ENCODE measurements around the gene MTHFD2.
A peak's percentile ranks its signal among the peaks of the same experiment; 100 is the strongest.

Gene MTHFD2

DNA sequence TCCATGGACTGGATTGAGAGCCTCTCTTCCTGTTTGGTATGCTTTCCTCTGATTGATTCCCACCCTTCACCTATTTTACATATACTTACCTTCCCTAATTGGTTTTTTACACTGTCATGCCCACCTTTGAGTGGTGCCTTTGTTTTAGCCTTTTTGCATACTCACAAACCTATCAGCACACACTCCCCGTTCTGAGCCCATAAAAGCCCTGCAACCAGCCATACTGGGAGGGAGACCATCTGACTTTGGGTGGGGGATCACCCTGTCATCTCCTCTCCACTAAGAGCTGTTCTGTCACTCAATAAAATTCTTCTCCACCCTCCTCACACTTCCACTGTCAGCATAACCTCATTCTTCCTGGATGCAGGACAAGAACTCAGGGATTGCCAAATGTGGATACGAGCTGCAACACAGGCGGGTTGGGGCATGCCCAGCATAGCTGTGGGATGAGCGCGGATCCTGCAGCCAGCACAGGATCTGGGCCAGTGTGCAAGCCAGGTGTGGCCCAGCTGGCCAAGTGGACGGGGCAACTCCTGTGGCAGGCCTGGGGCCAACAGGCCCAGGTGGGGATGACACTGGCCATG lies 10.3 kb upstream of the MTHFD2 start:
- peaks cover 70% of the 10 kb centered on the region for H3K4me1 ChIP-seq (ENCODE audit: control insufficient read depth, low read length)
- TF ChIP-seq, protein P1, sequence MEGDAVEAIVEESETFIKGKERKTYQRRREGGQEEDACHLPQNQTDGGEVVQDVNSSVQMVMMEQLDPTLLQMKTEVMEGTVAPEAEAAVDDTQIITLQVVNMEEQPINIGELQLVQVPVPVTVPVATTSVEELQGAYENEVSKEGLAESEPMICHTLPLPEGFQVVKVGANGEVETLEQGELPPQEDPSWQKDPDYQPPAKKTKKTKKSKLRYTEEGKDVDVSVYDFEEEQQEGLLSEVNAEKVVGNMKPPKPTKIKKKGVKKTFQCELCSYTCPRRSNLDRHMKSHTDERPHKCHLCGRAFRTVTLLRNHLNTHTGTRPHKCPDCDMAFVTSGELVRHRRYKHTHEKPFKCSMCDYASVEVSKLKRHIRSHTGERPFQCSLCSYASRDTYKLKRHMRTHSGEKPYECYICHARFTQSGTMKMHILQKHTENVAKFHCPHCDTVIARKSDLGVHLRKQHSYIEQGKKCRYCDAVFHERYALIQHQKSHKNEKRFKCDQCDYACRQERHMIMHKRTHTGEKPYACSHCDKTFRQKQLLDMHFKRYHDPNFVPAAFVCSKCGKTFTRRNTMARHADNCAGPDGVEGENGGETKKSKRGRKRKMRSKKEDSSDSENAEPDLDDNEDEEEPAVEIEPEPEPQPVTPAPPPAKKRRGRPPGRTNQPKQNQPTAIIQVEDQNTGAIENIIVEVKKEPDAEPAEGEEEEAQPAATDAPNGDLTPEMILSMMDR (IDR thresholded peaks at IDR 0.05; ENCODE audit: low read depth, low read length, poor library complexity, severe bottlenecking): no peak
- no peak for TF ChIP-seq EZH2phosphoT487 (IDR thresholded peaks at IDR 0.05; ENCODE audit: borderline replicate concordance, low read length)
- H3K27ac ChIP-seq (ENCODE audit: low read depth, low read length): no peak overlapping the region

DNA sequence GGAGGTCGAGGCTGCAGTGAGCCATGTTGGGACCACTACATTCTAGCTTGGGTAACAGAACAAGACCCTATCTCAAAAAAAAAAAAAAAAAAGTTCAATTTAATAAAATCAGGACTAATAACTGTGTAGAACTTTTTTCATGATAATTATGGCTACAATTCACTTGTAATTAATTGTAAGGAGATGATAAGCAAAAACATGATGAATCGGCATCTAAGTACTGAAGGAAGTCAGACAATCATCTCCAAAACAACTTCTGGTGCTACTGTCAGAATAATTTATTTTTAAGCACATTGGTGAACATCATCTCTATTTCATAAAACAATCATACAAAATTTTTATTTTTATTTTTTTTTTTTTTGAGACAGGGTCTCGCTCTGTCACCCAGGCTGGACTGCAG lies 9.7 kb upstream of the MTHFD2 start:
- Histone ChIP-seq H4K20me1 (ENCODE audit: control insufficient read depth, insufficient read depth, low read depth, low read length) (no peaks in the 10 kb centered on the region), H3K79me2 (ENCODE audit: control insufficient read depth, low read length) (no peaks in the 10 kb centered on the region), H3F3A (ENCODE audit: control insufficient read depth, insufficient read depth) (peaks cover 21% of the 10 kb centered on the region), H3K9me3 (ENCODE audit: control insufficient read depth, insufficient read depth, low read length) (no peaks in the 10 kb centered on the region), H3K4me2 (ENCODE audit: low read length) (no peak overlapping the region), H3K4me3 (ENCODE audit: low read length) (no peak overlapping the region), H3K27ac (ENCODE audit: low read depth, low read length) (no peak overlapping the region), H3K9me2 (replicated peaks; ENCODE audit: control insufficient read depth, low read length) (no peaks in the 10 kb centered on the region), H3K36me3 (ENCODE audit: control insufficient read depth, low read length) (no peaks in the 10 kb centered on the region), H3K27me3 (ENCODE audit: control insufficient read depth, low read length) (no peaks in the 10 kb centered on the region), H3K4me1 (ENCODE audit: control insufficient read depth, low read length) (peaks cover 66% of the 10 kb centered on the region)
- no peak for TF ChIP-seq EZH2phosphoT487 (IDR thresholded peaks at IDR 0.05; ENCODE audit: borderline replicate concordance, low read length)
- TF ChIP-seq, protein P1 (IDR thresholded peaks at IDR 0.05; ENCODE audit: low read depth, low read length, poor library complexity, severe bottlenecking): no peak

More for the DNA sequence above, 10.3 kb upstream of the MTHFD2 start:
- no peaks in the 10 kb centered on the region for H3K27me3 ChIP-seq (ENCODE audit: control insufficient read depth, low read length)
- no peaks in the 10 kb centered on the region for H3K79me2 ChIP-seq (ENCODE audit: control insufficient read depth, low read length)
- H3K9me3 ChIP-seq (ENCODE audit: control insufficient read depth, insufficient read depth, low read length): no peaks in the 10 kb centered on the region
- H3K4me3 ChIP-seq (ENCODE audit: low read length): no peak overlapping the region; the same call in 1 of the 2 replicates
- H4K20me1 ChIP-seq (ENCODE audit: control insufficient read depth, insufficient read depth, low read depth, low read length): no peaks in the 10 kb centered on the region
- H3K36me3 ChIP-seq (ENCODE audit: control insufficient read depth, low read length): no peaks in the 10 kb centered on the region
- H3K9me2 ChIP-seq (replicated peaks; ENCODE audit: control insufficient read depth, low read length): no peaks in the 10 kb centered on the region
- peaks cover 24% of the 10 kb centered on the region for H3F3A ChIP-seq (ENCODE audit: control insufficient read depth, insufficient read depth)
- H3K4me2 ChIP-seq (ENCODE audit: low read length): no peak overlapping the region

DNA sequence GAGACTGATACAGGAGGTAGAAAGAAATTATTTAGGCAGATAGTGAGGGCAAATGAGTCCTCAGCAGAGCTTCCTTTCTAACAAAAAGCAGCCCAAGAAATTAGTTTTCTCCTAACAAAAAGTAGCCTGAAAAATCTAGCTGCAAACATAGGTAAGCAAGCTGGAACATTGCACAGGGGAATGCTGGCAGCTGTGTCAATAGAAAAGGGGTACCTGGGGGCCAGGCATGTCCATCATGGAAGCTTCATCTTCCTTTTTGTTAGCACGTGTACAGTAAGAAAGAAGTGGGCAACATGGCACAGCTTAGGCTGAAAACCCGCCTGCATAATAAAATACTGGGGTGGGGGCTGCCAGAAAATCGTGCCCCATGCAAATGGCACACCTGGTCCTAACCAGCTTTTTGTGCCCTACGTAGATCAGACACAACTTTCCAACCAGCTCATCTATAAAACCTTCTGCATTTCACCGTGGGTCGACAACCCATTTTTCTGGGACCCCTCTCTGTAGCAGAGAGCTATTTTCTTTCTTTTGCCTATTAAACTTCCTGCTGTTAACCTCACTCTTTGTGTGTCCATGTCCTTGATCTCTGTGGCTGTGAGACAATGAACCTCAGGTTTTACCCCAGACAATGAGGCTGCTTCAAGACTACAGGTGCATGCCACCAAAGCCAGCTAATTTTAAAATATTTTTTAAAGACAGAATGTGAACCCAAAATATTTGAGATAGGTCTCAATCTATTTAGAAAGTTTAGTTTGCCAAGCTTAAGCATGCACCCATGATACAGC lies 6.6 kb upstream of the MTHFD2 start:
- Histone ChIP-seq H3K27me3 (ENCODE audit: control insufficient read depth, low read length) (no peaks in the 10 kb centered on the region), H3K4me2 (ENCODE audit: low read length) (peak overlapping the region; percentile 22; the same call in 1 of the 2 replicates), H3K27ac (ENCODE audit: low read depth, low read length) (no peak overlapping the region), H3K9me2 (replicated peaks; ENCODE audit: control insufficient read depth, low read length) (no peaks in the 10 kb centered on the region), H3F3A (ENCODE audit: control insufficient read depth, insufficient read depth) (peaks cover 8% of the 10 kb centered on the region), H3K4me3 (ENCODE audit: low read length) (no peak overlapping the region), H3K4me1 (ENCODE audit: control insufficient read depth, low read length) (peaks cover 39% of the 10 kb centered on the region), H3K9me3 (ENCODE audit: control insufficient read depth, insufficient read depth, low read length) (no peaks in the 10 kb centered on the region), H3K79me2 (ENCODE audit: control insufficient read depth, low read length) (no peaks in the 10 kb centered on the region), H3K36me3 (ENCODE audit: control insufficient read depth, low read length) (no peaks in the 10 kb centered on the region), H4K20me1 (ENCODE audit: control insufficient read depth, insufficient read depth, low read depth, low read length) (no peaks in the 10 kb centered on the region)
- TF ChIP-seq EZH2phosphoT487 (IDR thresholded peaks at IDR 0.05; ENCODE audit: borderline replicate concordance, low read length): no peak
- TF ChIP-seq, protein P1 (IDR thresholded peaks at IDR 0.05; ENCODE audit: low read depth, low read length, poor library complexity, severe bottlenecking): no peak

Measured in DOHH2 (cell line).